SHP77 (cell line): ENCODE measurements around the gene OSTC.

Source experiments
- DNase-seq, 2 experiments: peaks; one replicate each; lab custom pipeline; 2025; lab: John Stamatoyannopoulos, UW

OSTC gene

DNA sequence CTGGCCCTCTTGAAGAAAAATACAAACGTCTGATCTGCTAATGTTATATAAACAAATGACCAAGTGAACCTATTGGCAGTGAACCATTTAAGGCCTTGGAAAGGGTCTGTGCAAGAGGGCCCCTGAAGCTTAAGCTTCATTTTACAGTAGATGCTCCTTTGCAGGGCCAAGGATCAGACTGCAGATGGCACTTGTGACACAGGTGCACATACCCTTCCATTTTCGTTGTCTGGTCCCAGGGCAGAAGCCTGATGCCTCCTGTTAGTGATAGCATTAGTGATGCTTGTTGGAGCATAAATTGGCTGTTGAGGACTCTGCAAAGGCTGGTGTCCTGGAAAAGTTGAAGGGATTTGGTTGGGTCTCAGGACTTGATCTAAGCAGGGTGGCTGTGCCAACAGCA is 65.9 kb downstream of the OSTC start:
- DNase-seq: no peak

- no peak for DNase-seq
Measured at GRCh38 chr4:108717386-108717785, 67.0 kb downstream of the OSTC start.
